Activated naive CD8-positive, alpha-beta T cell treated with anti-CD3 and anti-CD28 coated beads for 36 hours (primary cell): ENCODE results near the gene SLC22A12. TPM values are rescaled to one million over a fixed set of nuclear protein-coding genes. Genes with fewer than 3 reads are reported as not detected.
"Not testable (repeated sequence)": the region's sequence is repeated elsewhere in the genome, so short reads cannot be mapped to it uniquely, and the experiment has no call there.

Experiments used
- DNase-seq: peaks from one replicate; pipeline ENCODE4 v3.0.0; 2021
- H3K27ac Mint-ChIP-seq: one replicate; pipeline ENCODE4 v1.8.0; 2022; ENCODE audit warnings: mild to moderate bottlenecking, moderate library complexity, mixed read lengths
- H3K27me3 Mint-ChIP-seq: one replicate; pipeline ENCODE4 v1.8.0; 2022; ENCODE audit warnings: mild to moderate bottlenecking, mixed read lengths
- H3K36me3 Mint-ChIP-seq: one replicate; pipeline ENCODE4 v1.8.0; 2021; ENCODE audit warnings: mild to moderate bottlenecking, mixed read lengths
- H3K4me1 Mint-ChIP-seq: one replicate; pipeline ENCODE4 v1.8.0; 2021; ENCODE audit warnings: mixed read lengths
- H3K4me3 Mint-ChIP-seq: one replicate; pipeline ENCODE4 v1.8.0; 2022; ENCODE audit warnings: mild to moderate bottlenecking, moderate library complexity, mixed read lengths
- H3K9me3 Mint-ChIP-seq: one replicate; pipeline ENCODE4 v1.8.0; 2022; ENCODE audit warnings: mixed read lengths
- total RNA-seq, 2 experiments: library from RNA; stranded (reverse); gene quantifications; one replicate each; pipeline ENCODE4 v1.2.3, GENCODE V29; 2021

SLC22A12 gene
- total RNA-seq, 2 experiments from 2014 or later = not detected

DNA sequence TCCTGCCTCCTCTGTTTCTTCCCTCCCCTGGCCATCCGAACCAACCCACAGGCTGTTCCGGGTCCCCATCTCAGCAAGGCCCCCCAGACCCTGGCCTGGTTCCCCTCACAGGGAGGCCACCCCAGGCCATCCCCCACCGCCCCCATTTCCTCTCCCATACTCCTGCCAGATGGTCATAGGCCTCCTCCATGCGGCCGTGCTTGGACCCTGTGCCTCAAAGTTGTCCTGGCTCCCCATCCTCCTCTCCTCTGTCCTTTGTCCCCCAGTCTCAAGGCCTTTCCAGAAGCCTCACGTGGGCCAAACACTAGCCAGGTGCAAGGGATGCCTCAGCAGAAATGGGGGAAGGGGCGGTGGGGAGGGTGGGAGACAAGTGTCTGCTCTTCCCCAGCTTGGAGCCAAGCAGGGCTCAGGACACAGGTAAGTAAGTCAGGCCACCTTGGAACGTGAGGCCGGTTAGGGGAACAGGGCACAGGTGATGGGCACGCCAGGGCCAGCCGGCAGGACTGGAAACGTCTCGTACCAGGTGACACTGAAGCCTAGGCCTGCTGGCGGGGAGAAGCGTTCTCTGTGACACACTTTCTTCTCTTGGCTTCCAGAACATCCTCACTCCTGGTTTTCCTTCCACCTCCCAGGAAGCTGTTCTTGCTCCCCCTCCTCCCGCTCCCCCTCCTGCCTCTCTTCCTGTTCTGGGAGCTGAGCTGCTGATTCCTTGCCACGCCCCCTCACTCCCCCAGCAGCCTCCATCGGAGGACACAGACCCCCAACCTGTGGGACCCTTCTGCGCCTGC is 31.5 kb upstream of the SLC22A12 start:
- Mint-ChIP-seq H3K36me3 (no peaks in the 10 kb centered on the region), H3K4me1 (peaks cover 5% of the 10 kb centered on the region), H3K27ac (no peak overlapping the region), H3K4me3 (no peak overlapping the region), H3K9me3 (no peaks in the 10 kb centered on the region), H3K27me3 (no peaks in the 10 kb centered on the region)
- no peak for DNase-seq

DNA sequence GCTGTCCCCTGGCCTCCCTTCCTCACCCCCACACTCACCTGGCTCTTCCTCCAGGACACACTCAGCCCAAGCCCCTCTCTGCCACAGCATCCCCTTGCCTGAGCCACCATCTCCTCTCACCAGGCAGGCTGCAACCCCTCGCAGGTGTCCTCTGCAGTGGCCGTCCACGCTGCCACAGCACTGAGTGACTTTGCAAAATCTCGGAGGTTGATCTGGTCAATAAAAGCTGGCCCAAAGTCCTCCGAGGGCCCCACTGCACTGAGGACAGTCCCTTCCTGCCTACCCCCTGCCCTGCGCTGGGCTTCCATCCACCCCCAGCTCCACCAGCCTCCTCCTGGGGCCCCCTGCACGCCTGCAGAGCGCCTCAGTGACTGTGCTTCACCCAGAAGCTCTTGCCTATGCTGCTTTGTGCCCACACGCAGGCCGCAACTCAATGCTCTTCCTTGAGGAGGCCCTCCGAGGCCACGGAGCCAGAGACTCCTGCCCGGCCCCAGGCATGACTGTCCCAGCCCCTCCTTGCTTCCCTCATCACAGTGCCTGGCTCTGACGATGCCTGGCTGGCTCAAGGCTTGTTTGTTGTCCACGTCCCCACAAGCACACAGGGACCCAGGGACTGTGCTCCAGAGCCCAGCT is 30.8 kb upstream of the SLC22A12 start:
- H3K27ac Mint-ChIP-seq = no peak overlapping the region
- H3K4me1 Mint-ChIP-seq = peaks cover 1% of the 10 kb centered on the region
- no peak overlapping the region for H3K4me3 Mint-ChIP-seq
- H3K27me3 Mint-ChIP-seq = no peaks in the 10 kb centered on the region
- no peaks in the 10 kb centered on the region for H3K9me3 Mint-ChIP-seq
- DNase-seq = no peak
- H3K36me3 Mint-ChIP-seq = no peaks in the 10 kb centered on the region

DNA sequence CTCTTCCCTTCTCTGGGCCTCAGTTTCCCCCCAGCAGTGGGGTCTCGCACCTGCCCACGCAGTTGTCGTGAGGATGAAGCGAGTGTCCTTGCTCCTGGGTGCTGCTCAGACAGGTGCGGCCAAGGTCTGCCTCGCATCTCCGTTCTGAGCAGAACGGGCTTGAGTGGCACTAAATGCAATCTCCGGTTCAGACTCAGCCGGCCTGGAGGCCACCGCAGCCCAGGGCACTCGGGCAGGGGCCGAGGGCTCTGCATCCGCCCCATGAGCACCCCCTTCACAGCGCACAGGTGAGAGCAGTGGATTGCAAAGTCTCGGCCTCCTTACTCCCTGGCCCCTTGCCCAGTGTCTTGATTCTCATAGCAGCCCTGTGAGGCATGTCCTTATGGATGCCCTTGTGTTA is 30.1 kb upstream of the SLC22A12 start:
- no peak overlapping the region for H3K27ac Mint-ChIP-seq
- no peak for DNase-seq
- H3K4me3 Mint-ChIP-seq = no peak overlapping the region
- no peaks in the 10 kb centered on the region for H3K9me3 Mint-ChIP-seq
- H3K27me3 Mint-ChIP-seq = no peaks in the 10 kb centered on the region
- H3K36me3 Mint-ChIP-seq = no peaks in the 10 kb centered on the region
- no peaks in the 10 kb centered on the region for H3K4me1 Mint-ChIP-seq

DNA sequence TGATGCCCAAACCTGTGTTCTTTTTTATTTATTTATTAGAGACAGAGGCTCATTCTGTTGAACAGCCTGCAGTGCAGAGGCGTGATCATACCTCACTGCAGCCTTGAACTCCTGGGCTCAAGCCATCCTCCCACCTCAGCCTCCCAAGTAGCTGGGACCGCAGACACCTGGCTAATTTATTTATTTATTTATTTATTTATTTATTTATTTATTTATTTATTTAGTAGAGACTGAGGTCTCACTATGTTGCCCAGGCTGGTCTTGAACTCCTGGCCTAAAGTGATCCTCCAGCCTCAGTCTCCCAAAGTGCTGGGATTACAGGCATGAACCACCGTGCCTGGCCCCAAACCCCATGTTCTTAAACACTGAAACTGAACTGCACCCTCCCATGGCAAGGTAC is 29.6 kb upstream of the SLC22A12 start:
- not testable (repeated sequence) for DNase-seq, H3K4me3 Mint-ChIP-seq, H3K9me3 Mint-ChIP-seq, H3K27ac Mint-ChIP-seq, H3K27me3 Mint-ChIP-seq, H3K36me3 Mint-ChIP-seq, H3K4me1 Mint-ChIP-seq

DNA sequence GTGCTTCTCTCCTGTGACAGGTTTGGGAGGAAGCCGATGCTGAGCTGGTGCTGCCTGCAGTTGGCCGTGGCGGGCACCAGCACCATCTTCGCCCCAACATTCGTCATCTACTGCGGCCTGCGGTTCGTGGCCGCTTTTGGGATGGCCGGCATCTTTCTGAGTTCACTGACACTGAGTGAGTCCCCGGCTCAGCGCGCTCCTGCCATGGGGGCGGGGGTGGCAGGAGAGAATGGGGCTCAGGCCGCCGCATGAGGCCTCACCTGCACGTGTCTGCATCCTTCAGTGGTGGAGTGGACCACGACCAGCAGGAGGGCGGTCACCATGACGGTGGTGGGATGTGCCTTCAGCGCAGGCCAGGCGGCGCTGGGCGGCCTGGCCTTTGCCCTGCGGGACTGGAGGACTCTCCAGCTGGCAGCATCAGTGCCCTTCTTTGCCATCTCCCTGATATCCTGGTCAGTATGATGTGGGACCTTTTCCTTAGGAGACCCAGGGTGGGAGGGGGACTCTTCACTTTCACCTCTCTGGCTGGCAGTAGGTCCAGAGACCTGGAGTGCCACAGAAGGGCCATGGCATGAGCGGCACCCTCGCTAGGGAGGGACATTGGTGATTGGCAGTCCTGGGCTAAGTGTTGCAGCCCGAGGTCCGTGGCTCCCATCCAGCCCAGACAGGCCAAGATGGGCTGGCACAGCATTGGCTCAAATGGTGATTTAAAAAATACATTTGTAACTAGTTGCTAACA is 28.9 kb upstream of the SLC22A12 start:
- Mint-ChIP-seq H3K4me3 (no peak overlapping the region), H3K9me3 (no peaks in the 10 kb centered on the region), H3K4me1 (no peaks in the 10 kb centered on the region)

DNA sequence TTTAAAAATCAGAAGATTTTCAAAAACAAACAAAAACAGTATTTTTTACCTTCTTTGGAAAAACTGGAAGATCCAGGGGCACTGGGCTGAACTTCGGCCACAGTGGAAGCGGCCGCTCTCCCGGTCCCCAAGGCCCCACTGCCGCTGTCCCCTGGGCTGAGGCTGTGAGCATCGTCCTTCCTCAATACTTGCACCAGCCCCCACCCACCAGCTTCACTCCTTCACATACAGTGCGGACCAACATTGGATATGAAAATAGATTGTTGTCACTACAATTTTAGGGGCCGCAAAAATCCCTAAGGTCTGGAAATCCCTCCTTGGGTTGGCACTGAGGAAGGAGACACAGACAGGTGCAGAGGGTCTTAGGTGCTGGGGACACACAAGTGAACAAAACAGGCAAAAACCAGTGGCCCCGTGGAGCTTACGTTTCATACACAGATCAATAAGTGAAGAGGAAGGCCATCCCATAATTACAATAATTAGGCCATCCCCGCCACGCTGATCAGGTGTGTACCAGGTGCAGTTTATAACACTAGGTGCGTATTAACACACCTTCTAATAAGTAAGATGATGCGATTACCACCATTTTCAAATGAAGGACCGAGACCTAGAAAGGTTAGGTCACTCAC is 28.2 kb upstream of the SLC22A12 start:
- Mint-ChIP-seq H3K27me3 (no peaks in the 10 kb centered on the region), H3K27ac (no peak overlapping the region), H3K36me3 (no peaks in the 10 kb centered on the region), H3K9me3 (no peaks in the 10 kb centered on the region), H3K4me3 (no peak overlapping the region), H3K4me1 (no peaks in the 10 kb centered on the region)
- DNase-seq = no peak

More for the DNA sequence above, 28.9 kb upstream of the SLC22A12 start:
- H3K27me3 Mint-ChIP-seq = no peaks in the 10 kb centered on the region
- H3K27ac Mint-ChIP-seq = no peak overlapping the region
- DNase-seq = no peak
- H3K36me3 Mint-ChIP-seq = no peaks in the 10 kb centered on the region

DNA sequence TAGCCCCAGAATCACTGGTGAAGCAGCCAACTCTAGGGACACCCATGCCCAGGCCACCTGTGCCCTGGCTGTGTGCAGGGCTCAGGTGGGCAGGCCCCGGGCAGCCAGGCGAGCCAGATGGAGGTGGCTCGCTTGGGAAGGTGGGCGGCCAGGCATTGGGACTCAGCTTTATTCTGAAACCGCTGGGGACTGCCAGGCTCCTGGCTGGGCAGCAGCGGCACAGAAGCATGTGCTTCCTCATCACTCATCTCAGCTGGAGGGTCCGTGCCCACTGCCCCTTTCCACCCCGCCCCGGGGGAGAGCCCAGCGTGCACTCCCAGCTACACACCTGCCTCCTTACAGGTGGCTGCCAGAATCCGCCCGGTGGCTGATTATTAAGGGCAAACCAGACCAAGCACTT is 27.1 kb upstream of the SLC22A12 start:
- Mint-ChIP-seq H3K9me3 (no peaks in the 10 kb centered on the region), H3K27ac (no peak overlapping the region), H3K4me1 (no peaks in the 10 kb centered on the region), H3K36me3 (no peaks in the 10 kb centered on the region), H3K27me3 (no peaks in the 10 kb centered on the region), H3K4me3 (no peak overlapping the region)
- no peak for DNase-seq

DNA sequence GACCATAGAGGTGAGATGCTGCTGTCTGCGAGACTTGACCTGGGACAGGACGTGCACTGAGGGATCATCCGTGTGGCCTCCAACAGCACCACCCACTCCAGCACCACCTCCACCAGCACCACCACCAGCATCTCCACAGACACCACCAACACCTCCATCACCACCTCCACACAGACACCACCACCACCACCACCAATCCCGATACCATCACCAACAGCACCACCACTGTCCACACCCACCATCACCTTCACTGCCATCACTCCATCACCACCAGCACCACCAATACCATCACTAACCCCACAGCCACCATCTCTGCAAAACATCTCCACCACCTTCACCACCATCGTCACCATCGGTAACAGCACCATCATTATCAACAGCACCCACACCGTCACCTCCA is 26.6 kb upstream of the SLC22A12 start:
- Mint-ChIP-seq H3K4me1 (no peaks in the 10 kb centered on the region), H3K27me3 (no peaks in the 10 kb centered on the region), H3K27ac (no peak overlapping the region), H3K36me3 (no peaks in the 10 kb centered on the region), H3K9me3 (no peaks in the 10 kb centered on the region), H3K4me3 (no peak overlapping the region)
- no peak for DNase-seq

DNA sequence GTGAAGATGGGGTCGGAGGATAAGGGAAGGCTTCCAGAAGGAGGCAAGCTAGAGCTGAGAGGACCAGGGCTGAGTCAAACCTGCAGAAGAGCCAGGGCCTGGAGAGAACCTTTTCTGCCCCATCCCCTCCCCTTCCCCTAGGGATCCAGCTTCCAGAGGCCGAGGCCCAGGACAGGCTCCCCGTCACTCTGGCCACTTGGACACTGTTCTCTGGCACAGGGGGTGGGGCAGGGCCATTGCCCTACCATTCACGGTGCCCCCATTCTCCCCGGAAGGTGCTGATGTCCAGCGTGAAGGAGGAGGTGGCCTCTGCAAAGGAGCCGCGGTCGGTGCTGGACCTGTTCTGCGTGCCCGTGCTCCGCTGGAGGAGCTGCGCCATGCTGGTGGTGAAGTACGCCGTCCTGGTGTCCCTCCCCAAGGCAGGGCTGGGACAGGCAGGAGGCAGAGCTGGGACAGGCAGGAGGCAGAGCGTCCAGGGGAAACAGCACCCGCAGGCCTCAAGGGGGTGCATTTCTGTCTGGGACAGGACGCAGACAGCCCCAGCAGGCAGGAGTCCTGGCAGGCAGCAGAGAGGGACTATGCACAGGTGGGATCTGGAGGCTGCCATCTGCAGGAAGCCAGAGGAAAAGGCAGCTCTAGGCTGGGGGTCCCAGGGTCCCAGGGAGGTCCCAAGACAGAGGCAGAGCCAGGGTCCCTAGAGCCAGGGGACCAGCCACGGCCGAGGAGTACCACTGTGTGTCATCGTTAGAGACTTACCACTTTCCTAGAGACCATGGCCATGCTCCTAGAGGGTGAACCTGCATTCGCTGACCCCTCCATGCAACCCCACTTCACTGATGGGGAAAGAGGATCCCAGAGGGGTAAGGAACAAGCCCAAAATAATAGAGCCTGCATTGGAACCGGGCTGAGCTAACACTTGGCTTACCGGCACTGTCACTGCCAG is 25.8 kb upstream of the SLC22A12 start:
- Mint-ChIP-seq H3K4me3 (no peak overlapping the region), H3K4me1 (no peaks in the 10 kb centered on the region), H3K36me3 (no peaks in the 10 kb centered on the region), H3K9me3 (no peaks in the 10 kb centered on the region), H3K27ac (no peak overlapping the region), H3K27me3 (no peaks in the 10 kb centered on the region)
- DNase-seq = no peak

DNA sequence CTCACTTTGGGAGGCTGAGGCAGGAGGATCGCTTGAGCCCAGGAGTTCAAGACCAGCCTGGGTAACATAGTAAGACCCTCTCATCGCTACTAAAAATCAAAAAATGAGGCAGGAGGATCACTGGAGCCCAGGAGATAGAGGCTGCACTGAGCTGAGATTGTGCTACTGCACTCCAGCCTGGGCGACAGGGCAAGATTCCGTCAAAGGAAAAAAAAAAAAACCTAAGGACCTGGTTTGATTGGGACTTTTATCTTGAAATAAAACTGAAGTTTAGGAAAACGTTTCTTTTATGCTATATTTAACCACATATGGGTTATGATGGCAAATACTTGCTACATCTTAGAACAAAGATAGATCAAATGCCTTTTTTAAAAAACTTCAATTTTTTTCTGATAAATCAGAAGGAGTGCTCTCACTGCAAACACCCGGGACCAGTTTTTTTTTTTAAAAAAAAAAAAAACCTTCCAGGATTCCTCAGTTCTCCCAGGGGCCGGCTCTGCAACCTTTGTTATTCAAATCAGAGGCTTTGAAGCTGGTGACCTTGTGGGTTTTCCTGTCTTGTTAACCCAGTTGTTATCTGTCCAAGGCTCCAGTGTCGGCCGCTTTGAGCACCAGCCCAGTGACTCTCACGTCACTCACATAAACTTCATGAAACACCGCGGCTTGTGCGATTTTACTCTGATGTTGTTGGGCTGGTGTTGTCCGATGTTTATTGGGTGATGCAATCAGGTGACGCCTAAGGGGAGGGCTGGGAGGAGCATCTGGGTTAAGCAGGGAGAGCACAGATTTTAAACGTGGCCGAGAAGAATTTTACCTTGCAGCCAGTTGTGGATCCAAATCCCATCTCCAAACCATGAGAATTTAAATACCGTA is 24.7 kb upstream of the SLC22A12 start:
- DNase-seq = no peak
- no peaks in the 10 kb centered on the region for H3K9me3 Mint-ChIP-seq
- H3K36me3 Mint-ChIP-seq = no peaks in the 10 kb centered on the region
- H3K27ac Mint-ChIP-seq = no peak overlapping the region
- no peaks in the 10 kb centered on the region for H3K4me1 Mint-ChIP-seq
- no peaks in the 10 kb centered on the region for H3K27me3 Mint-ChIP-seq
- H3K4me3 Mint-ChIP-seq = no peak overlapping the region

DNA sequence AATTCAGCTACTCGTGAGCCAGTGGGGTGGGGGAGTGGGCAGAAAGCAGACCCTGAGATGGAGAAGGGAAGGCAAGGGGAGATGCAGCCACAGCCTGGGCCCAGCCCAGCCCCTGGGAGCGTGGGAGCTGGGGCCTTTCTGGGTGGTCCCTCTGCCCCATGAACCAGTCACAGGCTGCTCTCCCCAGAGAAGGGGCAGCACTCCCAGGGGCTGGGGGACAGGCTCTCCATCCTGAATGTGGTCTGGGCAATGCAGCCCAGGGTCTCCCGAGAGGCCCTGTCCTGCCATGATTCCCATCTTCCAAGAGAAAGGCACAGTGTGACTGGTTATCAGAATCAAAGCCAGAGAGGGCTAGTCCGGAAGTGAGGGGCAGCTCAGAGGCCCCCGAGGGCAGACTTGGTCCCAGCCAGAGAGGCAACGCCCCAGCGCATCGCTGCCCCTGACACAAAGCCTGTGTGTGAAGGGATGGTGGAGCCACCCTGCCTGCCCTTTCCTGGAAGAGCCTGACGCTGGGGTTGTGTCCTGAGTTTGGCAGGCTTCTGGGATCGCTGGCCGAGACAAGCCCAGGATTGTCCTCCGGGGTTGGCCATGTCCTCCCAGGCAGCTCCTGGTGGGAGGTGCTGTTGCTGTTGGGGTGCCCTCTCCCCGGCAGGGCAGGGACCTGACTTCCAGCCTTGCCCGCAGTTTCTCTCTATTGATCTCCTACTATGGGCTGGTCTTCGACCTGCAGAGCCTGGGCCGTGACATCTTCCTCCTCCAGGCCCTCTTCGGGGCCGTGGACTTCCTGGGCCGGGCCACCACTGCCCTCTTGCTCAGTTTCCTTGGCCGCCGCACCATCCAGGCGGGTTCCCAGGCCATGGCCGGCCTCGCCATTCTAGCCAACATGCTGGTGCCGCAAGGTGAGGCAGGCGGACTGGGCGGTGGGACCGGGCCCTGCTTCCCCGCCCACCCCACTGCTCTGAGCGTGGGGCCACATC is 23.8 kb upstream of the SLC22A12 start:
- Mint-ChIP-seq H3K27ac (no peak overlapping the region), H3K9me3 (no peaks in the 10 kb centered on the region), H3K27me3 (no peaks in the 10 kb centered on the region), H3K4me1 (no peaks in the 10 kb centered on the region), H3K36me3 (no peaks in the 10 kb centered on the region), H3K4me3 (no peak overlapping the region)
- no peak for DNase-seq

DNA sequence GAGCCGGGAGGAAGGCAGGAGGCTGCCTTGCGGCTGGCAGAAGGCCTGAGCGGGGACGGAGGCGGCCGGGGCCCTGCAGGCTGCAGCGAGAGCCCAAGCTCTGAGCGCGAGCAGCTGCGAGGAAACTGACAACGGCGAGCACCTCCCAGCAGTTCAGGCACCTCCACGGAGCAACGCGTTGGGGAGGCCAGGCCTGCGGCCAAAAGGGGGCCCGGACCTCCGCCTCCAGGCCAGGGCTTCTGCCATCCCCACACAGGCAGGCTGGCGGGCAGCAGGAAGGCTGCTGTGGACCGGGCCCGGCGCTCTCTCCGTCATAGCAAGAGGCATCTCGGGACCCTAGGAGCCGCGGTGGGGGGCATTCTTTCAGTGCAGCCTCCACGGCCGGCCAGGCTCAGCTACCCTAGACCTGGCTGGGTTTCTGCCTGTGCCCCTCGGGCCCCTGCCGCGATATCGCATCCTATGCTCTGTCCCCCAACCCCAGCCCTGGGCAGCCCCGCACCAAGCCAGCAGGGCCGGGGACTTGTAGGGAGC is 22.9 kb upstream of the SLC22A12 start:
- H3K27me3 Mint-ChIP-seq = no peaks in the 10 kb centered on the region
- H3K36me3 Mint-ChIP-seq = no peaks in the 10 kb centered on the region
- H3K4me1 Mint-ChIP-seq = no peaks in the 10 kb centered on the region
- H3K4me3 Mint-ChIP-seq = no peak overlapping the region
- no peaks in the 10 kb centered on the region for H3K9me3 Mint-ChIP-seq
- no peak for DNase-seq
- H3K27ac Mint-ChIP-seq = no peak overlapping the region
